ENCODE measurements around the gene MLLT10.

The MLLT10 gene

GRCh38 chr10:21728618-21729017 is 194.6 kb downstream of the MLLT10 start:
- DNase-seq, result no peak

GRCh38 chr10:21732067-21732772 is 198.2 kb downstream of the MLLT10 start:
- DNase-seq, result peak in 39 of 56 donors; percentile 11 to 68 (median 40)

- no peak for DNase-seq
Observed at GRCh38 chr10:21733710-21734109, 199.7 kb downstream of the MLLT10 start.

- DNase-seq, result no peak
Observed at GRCh38 chr10:21737106-21737505, 203.1 kb downstream of the MLLT10 start.

- no peak for DNase-seq
Observed at GRCh38 chr10:21740989-21741388, 207.0 kb downstream of the MLLT10 start.

- no peak for DNase-seq
Observed at GRCh38 chr10:21742740-21743412, 208.8 kb downstream of the MLLT10 start.

- no peak for DNase-seq
Observed at GRCh38 chr10:21744223-21744622, 210.2 kb downstream of the MLLT10 start.

- no peak for DNase-seq
Observed at GRCh38 chr10:21746118-21746517, 212.1 kb downstream of the MLLT10 start.

GRCh38 chr10:21747809-21748208 is 213.8 kb downstream of the MLLT10 start:
- DNase-seq, result no peak

GRCh38 chr10:21749788-21750187 is 215.8 kb downstream of the MLLT10 start:
- DNase-seq, result no peak

- DNase-seq, result no peak
Observed at GRCh38 chr10:21750424-21750823, 216.4 kb downstream of the MLLT10 start.

GRCh38 chr10:21751341-21752310 is 217.6 kb downstream of the MLLT10 start:
- DNase-seq, result no peak

GRCh38 chr10:21753497-21754270 is 219.7 kb downstream of the MLLT10 start:
- DNase-seq, result no peak

- DNase-seq, result no peak
Observed at GRCh38 chr10:21754410-21755011, 220.5 kb downstream of the MLLT10 start.

- no peak for DNase-seq
Observed at GRCh38 chr10:21756707-21757106, 222.7 kb downstream of the MLLT10 start.

- no peak for DNase-seq
Observed at GRCh38 chr10:21757185-21757901, 223.3 kb downstream of the MLLT10 start.

- no peak for DNase-seq
Observed at GRCh38 chr10:21758239-21758638, 224.2 kb downstream of the MLLT10 start.

- no peak for DNase-seq
Observed at GRCh38 chr10:21758696-21759095, 224.7 kb downstream of the MLLT10 start.

- DNase-seq, result no peak
Observed at GRCh38 chr10:21759232-21759631, 225.2 kb downstream of the MLLT10 start.

- DNase-seq, result no peak
Observed at GRCh38 chr10:21760332-21760731, 226.3 kb downstream of the MLLT10 start.

All from amygdala (tissue), 56 donors.